H1 (cell line): ENCODE data around the gene SLC6A20. TPM values are rescaled to one million over a fixed set of nuclear protein-coding genes. Genes with fewer than 3 reads are reported as not detected.

Source experiments
- CTCF ChIA-PET: fragments of 300-600 bp; sonication (Branson Sonifier 250); formaldehyde crosslinking; loops from one replicate; lab custom pipeline; 2021; ENCODE audit not compliant: partially characterized antibody; lab: Charles Lee
- POLR2A ChIA-PET: fragments of 300-600 bp; sonication (Branson Sonifier 250); formaldehyde crosslinking; loops from one replicate; lab custom pipeline; 2021; ENCODE audit warnings: inconsistent platforms; ENCODE audit not compliant: partially characterized antibody; lab: Charles Lee
- DNase-seq, 2 experiments: peaks; one replicate each; pipeline versions ENCODE4 v3.0.0 to v3.0.0-alpha.2; 2010 to 2022; ENCODE audit warnings: low spot score in 2 of 2, low read depth in 1 of 2, mixed read lengths in 1 of 2
- FAIRE-seq: peaks from 2 replicates; lab custom pipeline; 2011; peaks lifted over from hg19 to GRCh38; lab: Jason Lieb, UNC
- H2AFZ ChIP-seq: 2 replicates; pipeline ENCODE4 v1.8.1; 2012; ENCODE audit warnings: low read length, inconsistent platforms
- H2AK5ac ChIP-seq: 2 replicates; pipeline ENCODE4 v1.6.1; 2013; ENCODE audit warnings: low read depth, low read length
- H2BK120ac ChIP-seq: replicated peaks from 2 replicates; pipeline ENCODE3; 2013; ENCODE audit warnings: low read depth, low read length, inconsistent platforms
- H2BK12ac ChIP-seq: 2 replicates; pipeline ENCODE4 v1.6.1; 2013; ENCODE audit warnings: low read depth, low read length
- H2BK15ac ChIP-seq: 2 replicates; pipeline ENCODE4 v1.6.1; 2013; ENCODE audit warnings: low read length
- H2BK20ac ChIP-seq: 2 replicates; pipeline ENCODE4 v1.6.1; 2013; ENCODE audit warnings: low read length
- H2BK5ac ChIP-seq: 2 replicates; pipeline ENCODE4 v1.6.1; 2013; ENCODE audit warnings: low read depth, low read length
- H3K14ac ChIP-seq: 2 replicates; pipeline ENCODE4 v1.6.1; 2013; ENCODE audit warnings: inconsistent platforms; ENCODE audit not compliant: insufficient read length
- H3K18ac ChIP-seq: 2 replicates; pipeline ENCODE4 v1.6.1; 2013; ENCODE audit warnings: low read length; ENCODE audit errors: extremely low read depth
- H3K23ac ChIP-seq: 2 replicates; pipeline ENCODE4 v1.6.1; 2013; ENCODE audit warnings: inconsistent platforms; ENCODE audit not compliant: insufficient read length
- H3K23me2 ChIP-seq: 2 replicates; pipeline ENCODE4 v1.6.1; 2013; ENCODE audit warnings: low read depth, low read length
- H3K27ac ChIP-seq: 2 replicates; pipeline ENCODE4 v1.6.1; 2011; ENCODE audit warnings: low read depth, low read length, inconsistent platforms
- H3K27me3 ChIP-seq, 4 experiments: replicated peaks in 1 of 4; 1 replicate in 1 of 4; 2 replicates in 3 of 4; pipeline versions ENCODE4 v1.6.1 to v1.8.1; 2011 to 2013; ENCODE audit warnings: low read length in 3 of 4, mild to moderate bottlenecking in 3 of 4, inconsistent platforms in 2 of 4, mixed read lengths in 2 of 4, moderate library complexity in 1 of 4; ENCODE audit not compliant: control insufficient read depth in 3 of 4, insufficient read depth in 3 of 4; ENCODE audit errors: extremely low read depth in 1 of 4
- H3K36me3 ChIP-seq, 4 experiments: 2 replicates each; pipeline versions ENCODE4 v1.6.1 to v1.8.1; 2011 to 2013; ENCODE audit warnings: mild to moderate bottlenecking in 4 of 4, low read length in 3 of 4, moderate library complexity in 2 of 4, control low read depth in 1 of 4, inconsistent platforms in 1 of 4; ENCODE audit not compliant: insufficient read depth in 4 of 4, control insufficient read depth in 2 of 4
- H3K4ac ChIP-seq: replicated peaks from 2 replicates; pipeline ENCODE3; 2013; ENCODE audit warnings: low read length, low read depth, mixed read lengths, inconsistent platforms; ENCODE audit not compliant: insufficient read length
- H3K4me1 ChIP-seq, 4 experiments: replicated peaks in 1 of 4; 1 replicate in 1 of 4; 2 replicates in 3 of 4; pipeline versions ENCODE4 v1.6.1 to v1.8.1; 2011 to 2013; ENCODE audit warnings: low read length in 3 of 4, inconsistent platforms in 2 of 4, mixed read lengths in 1 of 4; ENCODE audit not compliant: insufficient read depth in 4 of 4, control insufficient read depth in 3 of 4
- H3K4me2 ChIP-seq, 2 experiments: 2 replicates each; pipeline versions ENCODE4 v1.6.1 to v1.8.1; 2011 to 2013; ENCODE audit warnings: low read depth in 2 of 2, low read length in 2 of 2, control low read depth in 1 of 2, inconsistent platforms in 1 of 2, mild to moderate bottlenecking in 1 of 2; ENCODE audit not compliant: insufficient read depth in 1 of 2
- H3K4me3 ChIP-seq, 4 experiments: fragments of 200-600, 300-600 bp in 1 of 4; sonication (generic), shearing (Covaris generic), sonication (Bioruptor Twin) in 1 of 4; 2 replicates each; pipeline versions ENCODE4 v1.5.1 to v1.8.1; 2011 to 2016; ENCODE audit warnings: low read length in 4 of 4, low read depth in 3 of 4, control low read depth in 2 of 4, inconsistent platforms in 2 of 4, mild to moderate bottlenecking in 2 of 4, mixed read lengths in 1 of 4, moderate library complexity in 1 of 4; ENCODE audit not compliant: insufficient read depth in 2 of 4; ENCODE audit errors: extremely low read depth in 1 of 4
- H3K56ac ChIP-seq: replicated peaks from 2 replicates; pipeline ENCODE3; 2013; ENCODE audit warnings: low read depth, mild to moderate bottlenecking, mixed read lengths, low read length, inconsistent platforms; ENCODE audit not compliant: insufficient read length
- H3K79me1 ChIP-seq: 2 replicates; pipeline ENCODE4 v1.6.1; 2013; ENCODE audit warnings: low read depth, low read length, control low read depth
- H3K79me2 ChIP-seq, 2 experiments: 2 replicates each; pipeline versions ENCODE4 v1.6.1 to v1.8.1; 2012 to 2013; ENCODE audit warnings: low read length in 2 of 2, mild to moderate bottlenecking in 2 of 2, inconsistent platforms in 1 of 2; ENCODE audit not compliant: insufficient read depth in 2 of 2, control insufficient read depth in 1 of 2
- H3K9ac ChIP-seq, 4 experiments: replicated peaks in 1 of 4; 1 replicate in 1 of 4; 2 replicates in 3 of 4; pipeline versions ENCODE4 v1.6.1 to v1.8.1; 2011 to 2013; ENCODE audit warnings: low read depth in 3 of 4, low read length in 3 of 4, control low read depth in 2 of 4, mild to moderate bottlenecking in 2 of 4, moderate library complexity in 2 of 4, inconsistent platforms in 1 of 4; ENCODE audit errors: extremely low read depth in 1 of 4
- H3K9me3 ChIP-seq, 2 experiments: 2 replicates each; pipeline versions ENCODE4 v1.6.1 to v1.8.1; 2012 to 2013; ENCODE audit warnings: mild to moderate bottlenecking in 2 of 2, moderate library complexity in 2 of 2, control low read depth in 1 of 2, inconsistent platforms in 1 of 2, low read depth in 1 of 2, low read length in 1 of 2, mixed read lengths in 1 of 2; ENCODE audit not compliant: insufficient read depth in 2 of 2
- H4K20me1 ChIP-seq, 2 experiments: replicated peaks in 1 of 2; 2 replicates each; pipeline versions ENCODE3 to v1.8.1; 2011 to 2013; ENCODE audit warnings: inconsistent platforms in 2 of 2, low read length in 2 of 2, mild to moderate bottlenecking in 1 of 2; ENCODE audit not compliant: insufficient read depth in 2 of 2, control insufficient read depth in 1 of 2
- H4K5ac ChIP-seq: 2 replicates; pipeline ENCODE4 v1.6.1; 2013; ENCODE audit warnings: low read length, low read depth, mixed read lengths, inconsistent platforms; ENCODE audit not compliant: insufficient read length
- H4K8ac ChIP-seq: 2 replicates; pipeline ENCODE4 v1.8.0; 2013; ENCODE audit warnings: mild to moderate bottlenecking, moderate library complexity, low read length, inconsistent platforms; ENCODE audit not compliant: insufficient read depth; ENCODE audit errors: extremely low read depth
- H4K91ac ChIP-seq: replicated peaks from 2 replicates; pipeline ENCODE3; 2013; ENCODE audit warnings: low read length, mixed read lengths, inconsistent platforms; ENCODE audit not compliant: insufficient read length
- BRCA1 ChIP-seq: IDR thresholded peaks from 2 replicates; pipeline ENCODE4 v1.6.1; 2012; ENCODE audit warnings: low read depth, low read length, improper control_type of control experiment
- NRF1 ChIP-seq: IDR thresholded peaks from 2 replicates; pipeline ENCODE4 v1.6.1; 2011; ENCODE audit warnings: mild to moderate bottlenecking, low read depth, low read length, improper control_type of control experiment
- POLR2A ChIP-seq, 2 experiments: IDR thresholded peaks; 1 replicate in 1 of 2; 2 replicates in 1 of 2; pipeline ENCODE4 v1.6.1; 2011; ENCODE audit warnings: low read depth in 2 of 2, low read length in 2 of 2, mild to moderate bottlenecking in 2 of 2; ENCODE audit errors: control extremely low read depth in 1 of 2
- POLR2AphosphoS5 ChIP-seq: IDR thresholded peaks from 2 replicates; pipeline ENCODE4 v1.6.1; 2011; ENCODE audit warnings: low read depth, low read length
- RBBP5 ChIP-seq: IDR thresholded peaks from 2 replicates; pipeline ENCODE4 v1.7.1; 2012; ENCODE audit warnings: low read depth, mild to moderate bottlenecking, inconsistent platforms, low read length, moderate library complexity, borderline replicate concordance
- SAP30 ChIP-seq: fragments of 300-600 bp; sonication (generic); IDR thresholded peaks from 2 replicates; pipeline ENCODE4 v1.7.1; 2012; ENCODE audit warnings: low read length, moderate library complexity, mild to moderate bottlenecking, inconsistent platforms; ENCODE audit not compliant: insufficient read depth, insufficient replicate concordance
- SUZ12 ChIP-seq: fragments of 200-600 bp; sonication (generic); IDR thresholded peaks from 2 replicates; pipeline ENCODE4 v1.6.1; 2012; ENCODE audit warnings: mild to moderate bottlenecking, inconsistent platforms, low read length, moderate library complexity, mixed read lengths
- TAF1 ChIP-seq: IDR thresholded peaks from 2 replicates; pipeline ENCODE4 v1.6.1; 2011; ENCODE audit warnings: mild to moderate bottlenecking, low read depth, low read length
- WGBS, 2 experiments: shearing (Covaris generic) in 1 of 2; methylation state at CpG; one replicate each; pipeline versions ENCODE4 v1.1.6 to v1.1.7; 2013 to 2015; ENCODE audit warnings: low lambda C conversion rate in 2 of 2, mixed read lengths in 2 of 2, inconsistent platforms in 1 of 2, low coverage in 1 of 2, missing lambda C conversion rate in 1 of 2; ENCODE audit not compliant: insufficient replicate concordance in 2 of 2, insufficient coverage in 1 of 2, insufficient read length in 1 of 2; ENCODE audit errors: extremely low coverage in 1 of 2, missing lambda C conversion rate in 1 of 2; 5-methylcytosine and 5-hydroxymethylcytosine counted together
- polyA plus RNA-seq, 7 experiments: library from polyadenylated mRNA; depleted of rRNA in 3 of 7; stranded (reverse) in 5 of 7; unstranded in 2 of 7; fragments of >200 nt in 5 of 7; fragments of 200-250 nt in 2 of 7; gene quantifications; 1 replicate in 5 of 7; 2 replicates in 1 of 7; 4 replicates in 1 of 7; pipeline versions ENCODE4 v1.2.1 to v1.2.3, GENCODE V29; 2011 to 2013; ENCODE audit warnings: missing spikeins in 2 of 7, mixed read lengths in 2 of 7
- total RNA-seq: library from RNA; stranded (reverse); fragmentation: NEBNext Ultra II Directional; extraction: Animal tissue kit (Norgen Biotek cat#: 25700); gene quantifications from 2 replicates; pipeline ENCODE4 v1.2.1, GENCODE V29; 2021

SLC6A20 gene
- total and polyA plus RNA-seq, 2 of the 8 experiments (the other 6 are each of a cell fraction or from before 2014, with no cell fraction given) = 0.05 TPM; not detected in 1

DNA sequence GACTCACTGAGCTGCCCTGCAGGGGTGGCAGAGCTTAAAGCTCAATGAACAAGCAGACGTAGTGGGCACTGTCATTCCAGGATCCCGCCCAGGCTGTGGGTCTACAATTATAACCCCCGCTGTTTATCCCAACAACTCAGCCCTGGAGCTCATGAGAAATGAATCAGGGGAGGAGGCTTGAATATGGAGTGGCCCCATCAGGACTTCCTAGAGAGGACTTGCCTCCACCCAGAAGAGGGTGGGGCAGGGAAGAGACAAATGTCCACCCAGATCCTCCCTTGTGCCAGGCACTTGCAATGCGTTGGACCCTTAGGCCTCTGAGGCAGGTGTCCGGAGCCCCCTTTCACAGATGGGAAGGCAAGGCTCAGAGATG, 33.0 kb downstream of the SLC6A20 start:
- H3K23me2 ChIP-seq = no peaks in the 10 kb centered on the region
- H3K27me3 ChIP-seq = no peaks in the 10 kb centered on the region; a peak in 1 of 7 replicates
- no peak overlapping the region for H3K23ac ChIP-seq
- peaks cover 0 to 6% of the 10 kb centered on the region in 2 experiments; a peak in 1 of 4 replicates for H3K9me3 ChIP-seq
- no peaks in the 10 kb centered on the region for H3K36me3 ChIP-seq
- H3K79me1 ChIP-seq = no peaks in the 10 kb centered on the region
- no peak overlapping the region for H4K8ac ChIP-seq
- H3K4me3 ChIP-seq = no peak overlapping the region
- no peak overlapping the region for H2AFZ ChIP-seq
- H2BK120ac ChIP-seq = no peak overlapping the region
- H2BK20ac ChIP-seq = no peak overlapping the region
- ChIA-PET POLR2A (interaction anchor here (0.7 kb wide), 1 partner anchor 69 kb away, joined by 3 read pairs; no protein-coding TSS in a partner anchor), CTCF (interaction anchor here (0.6 to 6.1 kb wide), 11 partner anchors 9 to 316 kb away, joined by 3 to 64 read pairs (median 4); no protein-coding TSS in a partner anchor)
- FAIRE-seq (no peak), DNase-seq (peak in 1 of 2 experiments; percentile 31)
- H3K14ac ChIP-seq = no peak overlapping the region
- H4K91ac ChIP-seq = no peak overlapping the region
- H3K4me1 ChIP-seq = peaks cover 0 to 5% (median 1%) of the 10 kb centered on the region in 4 experiments; a peak in 2 of 7 replicates
- 84% methylated on average over 5 of the region's 5 CpGs; no CpG with 5 or more reads in 1 of the 2 experiments for WGBS, 2 experiments
- H3K79me2 ChIP-seq = no peaks in the 10 kb centered on the region
- H3K56ac ChIP-seq = no peak overlapping the region
- no peak overlapping the region for H2BK5ac ChIP-seq
- H4K5ac ChIP-seq = no peak overlapping the region
- H3K9ac ChIP-seq = no peak overlapping the region
- no peak overlapping the region for H3K27ac ChIP-seq
- no peak for TF ChIP-seq TAF1
- TF ChIP-seq SAP30 = no peak
- TF ChIP-seq POLR2AphosphoS5 = no peak
- no peak for TF ChIP-seq SUZ12
- TF ChIP-seq NRF1 = no peak
- TF ChIP-seq BRCA1 = no peak
- TF ChIP-seq RBBP5 = no peak
- no peak for TF ChIP-seq POLR2A (IDR thresholded peaks at IDR 0.05; ENCODE audit: control extremely low read depth in 1 of 2, low read depth in 2 of 2, low read length in 2 of 2)
- H2BK15ac ChIP-seq = no peak overlapping the region
- H2AK5ac ChIP-seq = no peak overlapping the region
- H3K18ac ChIP-seq = no peak overlapping the region
- H3K4ac ChIP-seq = no peak overlapping the region
- no peaks in the 10 kb centered on the region for H4K20me1 ChIP-seq
- H2BK12ac ChIP-seq = no peak overlapping the region
- H3K4me2 ChIP-seq = no peak overlapping the region
